Left lung (tissue), 10 donors: ENCODE measurements around the gene SLC35B3. TPM values are rescaled to one million over a fixed set of nuclear protein-coding genes. Genes with fewer than 3 reads are reported as not detected.

ENCODE experiments used
- ATAC-seq: fragments of 200-7000 bp; cut with Tn5 transposase; one replicate; pipeline ENCODE4 v1.9.1; 2020; ENCODE audit warnings: moderate library complexity
- DNase-seq, 4 donors: peaks; one replicate each; pipeline ENCODE4 v3.0.0-alpha.2; 2013 to 2020
- H3K27ac ChIP-seq, 2 donors: fragments of 200-600 bp; sonication (generic) in 1 of 2; one replicate each; pipeline versions ENCODE4 v1.5.0 to v1.8.0; 2020 to 2021
- H3K27me3 ChIP-seq, 2 donors: fragments of 200-600 bp; sonication (generic) in 1 of 2; one replicate each; pipeline versions ENCODE4 v1.5.0 to v1.8.0; 2020 to 2021
- H3K36me3 ChIP-seq, 2 donors: fragments of 200-600 bp; sonication (generic) in 1 of 2; one replicate each; pipeline versions ENCODE4 v1.5.0 to v1.8.0; 2020 to 2021
- H3K4me1 ChIP-seq, 2 donors: fragments of 200-600 bp; one replicate each; pipeline ENCODE4 v1.8.0; 2021
- H3K4me3 ChIP-seq, 2 donors: fragments of 200-600 bp; sonication (generic) in 1 of 2; one replicate each; pipeline versions ENCODE4 v1.5.0 to v1.8.0; 2020 to 2021; ENCODE audit warnings: mild to moderate bottlenecking in 1 of 2
- H3K9me3 ChIP-seq, 2 donors: fragments of 200-600 bp; sonication (generic) in 1 of 2; one replicate each; pipeline versions ENCODE4 v1.5.0 to v1.8.0; 2020 to 2021
- CTCF ChIP-seq, 2 donors: fragments of 200-600 bp; sonication (generic) in 1 of 2; IDR thresholded peaks; one replicate each; pipeline versions ENCODE4 v1.5.0 to v1.8.0; 2021; ENCODE audit warnings: antibody characterized with exemption in 2 of 2
- intact Hi-C, 2 donors: fragments of 100-400 bp; cut with DNase I; formaldehyde crosslinking; loops; one replicate each; pipeline versions ENCODE4 v1.11.2 to v1.14.2; 2022
- polyA plus RNA-seq, 6 donors: library from polyadenylated mRNA; unstranded; fragments of 120-200 nt; gene quantifications; one replicate each; pipeline ENCODE4 v1.2.1, GENCODE V29; 2013; ENCODE audit not compliant: insufficient read length in 6 of 6
- total RNA-seq, 2 donors: library from RNA; stranded (reverse); fragmentation: NEBNext Ultra II Directional; extraction: Animal tissue kit (Norgen Biotek cat#: 25700); gene quantifications; one replicate each; pipeline ENCODE4 v1.2.1, GENCODE V29; 2021
- donor health status: DM: no; HTN: yes; CAD: no.
- donor health status: DM: no; HTN: no; CAD: no.

Gene SLC35B3
- total and polyA plus RNA-seq, 8 donors, result 21.6 to 33.7 (median 31.2) TPM

GRCh38 chr6:8382434-8382833, 52.9 kb downstream of the SLC35B3 start:
- ATAC-seq (no peak), DNase-seq (no peak)
- Histone ChIP-seq H3K9me3 (no peaks in the 10 kb centered on the region), H3K4me3 (no peak overlapping the region), H3K27ac (no peak overlapping the region), H3K27me3 (no peaks in the 10 kb centered on the region), H3K36me3 (no peaks in the 10 kb centered on the region), H3K4me1 (no peaks in the 10 kb centered on the region)
- no peak for TF ChIP-seq CTCF (IDR thresholded peaks at IDR 0.05)
- intact Hi-C loops, result no loop called here

GRCh38 chr6:8375916-8376315, 59.4 kb downstream of the SLC35B3 start:
- Histone ChIP-seq H3K4me3 (no peak overlapping the region), H3K4me1 (no peaks in the 10 kb centered on the region), H3K9me3 (no peaks in the 10 kb centered on the region), H3K36me3 (no peaks in the 10 kb centered on the region), H3K27me3 (no peaks in the 10 kb centered on the region), H3K27ac (no peak overlapping the region)
- ATAC-seq (no peak), DNase-seq (no peak)
- intact Hi-C loops, result no loop called here
- TF ChIP-seq CTCF (IDR thresholded peaks at IDR 0.05), result no peak
